IMR-90 (cell line): ENCODE results near the gene SRRD. TPM values are rescaled to one million over a fixed set of nuclear protein-coding genes. Genes with fewer than 3 reads are reported as not detected.

Experiments used
- ATAC-seq: fragments of 200-7000 bp; cut with Tn5 transposase; 2 replicates; pipeline ENCODE4 v1.9.1; 2020; ENCODE audit warnings: low read depth, mild to moderate bottlenecking, moderate library complexity
- BruUV-seq: library from RNA; stranded (reverse); fragments of 400-500 nt; replicated peaks from 2 replicates; lab custom pipeline; 2021; lab: Mats Ljungman, UMichigan
- CTCF ChIA-PET: fragments of 300-600 bp; formaldehyde crosslinking; extraction: SDS; loops from one replicate; lab custom pipeline; 2021; ENCODE audit warnings: antibody characterized with exemption; lab: Yijun Ruan, JAX
- POLR2A ChIA-PET: fragments of 300-600 bp; sonication (Branson Sonifier 250); formaldehyde crosslinking; loops from one replicate; lab custom pipeline; 2022; ENCODE audit warnings: antibody characterized with exemption; ENCODE audit not compliant: unreplicated experiment; lab: Charles Lee
- DNase-seq: peaks from one replicate; pipeline ENCODE4 v3.0.0; 2013
- H2AFZ ChIP-seq: replicated peaks from 2 replicates; pipeline ENCODE3; 2013; ENCODE audit warnings: low read length, mild to moderate bottlenecking; ENCODE audit not compliant: poor library complexity
- H2AK5ac ChIP-seq: 2 replicates; pipeline ENCODE4 v1.6.1; 2013; ENCODE audit warnings: low read depth, low read length, inconsistent platforms
- H2AK9ac ChIP-seq: replicated peaks from 2 replicates; pipeline ENCODE3; 2013; ENCODE audit warnings: mild to moderate bottlenecking, low read depth, low read length, moderate library complexity; ENCODE audit not compliant: poor library complexity
- H2BK120ac ChIP-seq: 2 replicates; pipeline ENCODE4 v1.6.1; 2013; ENCODE audit warnings: low read depth, low read length, inconsistent platforms
- H2BK15ac ChIP-seq: 3 replicates; pipeline ENCODE4 v1.6.1; 2013; ENCODE audit warnings: low read depth, low read length, inconsistent platforms
- H2BK20ac ChIP-seq: 2 replicates; pipeline ENCODE4 v1.6.1; 2013; ENCODE audit warnings: low read depth, mild to moderate bottlenecking, inconsistent platforms, low read length, moderate library complexity
- H2BK5ac ChIP-seq: 2 replicates; pipeline ENCODE4 v1.6.1; 2013; ENCODE audit warnings: mild to moderate bottlenecking, low read depth, low read length, inconsistent platforms; ENCODE audit not compliant: poor library complexity, severe bottlenecking
- H3K14ac ChIP-seq: replicated peaks from 2 replicates; pipeline ENCODE4 v1.6.1; 2013; ENCODE audit warnings: low read depth, low read length, inconsistent platforms
- H3K18ac ChIP-seq: 2 replicates; pipeline ENCODE4 v1.6.1; 2013; ENCODE audit warnings: low read depth, low read length, control low read depth
- H3K23ac ChIP-seq: 2 replicates; pipeline ENCODE4 v1.6.1; 2013; ENCODE audit warnings: low read depth, low read length, inconsistent platforms
- H3K27ac ChIP-seq: 2 replicates; pipeline ENCODE4 v1.5.1; 2013; ENCODE audit warnings: mild to moderate bottlenecking, control low read depth, low read length; ENCODE audit not compliant: insufficient read depth
- H3K27me3 ChIP-seq: 2 replicates; pipeline ENCODE4 v1.6.1; 2013; ENCODE audit warnings: low read length; ENCODE audit not compliant: control insufficient read depth, insufficient read depth
- H3K36me3 ChIP-seq: 2 replicates; pipeline ENCODE4 v1.6.1; 2013; ENCODE audit warnings: low read length, mixed read lengths; ENCODE audit not compliant: control insufficient read depth, insufficient read depth
- H3K4ac ChIP-seq: 2 replicates; pipeline ENCODE4 v1.6.1; 2013; ENCODE audit warnings: low read depth, low read length, inconsistent platforms
- H3K4me1 ChIP-seq: 2 replicates; pipeline ENCODE4 v1.6.1; 2013; ENCODE audit warnings: low read length, mixed read lengths; ENCODE audit not compliant: control insufficient read depth, insufficient read depth
- H3K4me2 ChIP-seq: 2 replicates; pipeline ENCODE4 v1.6.1; 2013; ENCODE audit warnings: low read depth, mild to moderate bottlenecking, control low read depth, low read length, moderate library complexity
- H3K4me3 ChIP-seq: 2 replicates; pipeline ENCODE4 v1.5.1; 2013; ENCODE audit warnings: low read depth, mild to moderate bottlenecking, control low read depth, low read length, moderate library complexity; ENCODE audit not compliant: insufficient read depth
- H3K56ac ChIP-seq: 2 replicates; pipeline ENCODE4 v1.6.1; 2013; ENCODE audit warnings: low read length, inconsistent platforms; ENCODE audit not compliant: insufficient read depth; ENCODE audit errors: extremely low read depth
- H3K79me1 ChIP-seq, 2 experiments: 2 replicates each; pipeline ENCODE4 v1.6.1; 2013; ENCODE audit warnings: low read length in 2 of 2, inconsistent platforms in 1 of 2, low read depth in 1 of 2
- H3K9ac ChIP-seq: 2 replicates; pipeline ENCODE4 v1.6.1; 2013; ENCODE audit warnings: low read depth, low read length, control low read depth
- H3K9me1 ChIP-seq: 2 replicates; pipeline ENCODE4 v1.6.1; 2013; ENCODE audit warnings: low read length, inconsistent platforms; ENCODE audit not compliant: insufficient read depth
- H3K9me3 ChIP-seq: 2 replicates; pipeline ENCODE4 v1.6.1; 2013; ENCODE audit warnings: low read length; ENCODE audit not compliant: control insufficient read depth, insufficient read depth
- H4K20me1 ChIP-seq: 2 replicates; pipeline ENCODE4 v1.6.1; 2013; ENCODE audit warnings: low read length, inconsistent platforms; ENCODE audit not compliant: insufficient read depth
- H4K5ac ChIP-seq: 2 replicates; pipeline ENCODE4 v1.6.1; 2013; ENCODE audit warnings: mild to moderate bottlenecking, low read depth, low read length, control low read depth
- H4K8ac ChIP-seq, 2 experiments: 2 replicates each; pipeline ENCODE4 v1.6.1; 2013; ENCODE audit warnings: low read depth in 2 of 2, low read length in 2 of 2, control low read depth in 1 of 2, inconsistent platforms in 1 of 2
- H4K91ac ChIP-seq: 2 replicates; pipeline ENCODE4 v1.6.1; 2013; ENCODE audit warnings: low read depth, low read length, inconsistent platforms; ENCODE audit not compliant: insufficient read depth
- CEBPB ChIP-seq: IDR thresholded peaks from 2 replicates; pipeline ENCODE4 v1.6.1; 2012; ENCODE audit warnings: low read depth, low read length, improper control_type of control experiment
- ELK1 ChIP-seq: fragments of 150-350 bp; IDR thresholded peaks from 2 replicates; pipeline ENCODE4 v1.6.1; 2016; ENCODE audit warnings: low read depth, mild to moderate bottlenecking, low read length, moderate library complexity, borderline replicate concordance
- MAZ ChIP-seq: IDR thresholded peaks from 2 replicates; pipeline ENCODE4 v1.6.1; 2012; ENCODE audit warnings: low read depth, mild to moderate bottlenecking, low read length, improper control_type of control experiment, moderate library complexity, borderline replicate concordance
- NFE2L2 ChIP-seq: fragments of 150-350 bp; IDR thresholded peaks from 2 replicates; pipeline ENCODE4 v1.6.1; 2016; ENCODE audit warnings: low read depth, mild to moderate bottlenecking, low read length
- RAD21 ChIP-seq: IDR thresholded peaks from 2 replicates; pipeline ENCODE4 v1.6.1; 2012; ENCODE audit warnings: low read length, improper control_type of control experiment
- SMC3 ChIP-seq: fragments of 150-350 bp; IDR thresholded peaks from 2 replicates; pipeline ENCODE4 v1.6.1; 2016; ENCODE audit warnings: low read depth, mild to moderate bottlenecking, antibody characterized with exemption, low read length, moderate library complexity
- USF2 ChIP-seq: fragments of 150-350 bp; IDR thresholded peaks from 2 replicates; pipeline ENCODE4 v1.6.1; 2017; ENCODE audit warnings: mild to moderate bottlenecking, antibody characterized with exemption, low read length, low read depth
- WGBS, 2 experiments: methylation state at CpG; one replicate each; pipeline versions ENCODE4 v1.1.5 to v1.1.7; 2013; ENCODE audit warnings: missing lambda C conversion rate in 2 of 2; ENCODE audit not compliant: insufficient read length in 1 of 2; ENCODE audit errors: extremely low coverage in 2 of 2; 5-methylcytosine and 5-hydroxymethylcytosine counted together
- dilution Hi-C: fragments of 300-500 bp; cut with HindIII; formaldehyde crosslinking; loops from one replicate; pipeline ENCODE4 v1.14.3; 2018; ENCODE audit warnings: low sequenced_read_pairs; ENCODE audit not compliant: unreplicated experiment
- in situ Hi-C: fragments of 300-500 bp; cut with MboI; formaldehyde crosslinking; loops from 3 replicates; pipeline ENCODE4 v1.14.3; 2019; ENCODE audit warnings: low sequenced_read_pairs, inconsistent platforms, mixed read lengths
- intact Hi-C: fragments of 100-400 bp; cut with micrococcal nuclease; formaldehyde crosslinking; loops from 2 replicates; pipeline ENCODE4 v1.10.0; 2022
- polyA plus RNA-seq, 3 experiments: library from polyadenylated mRNA; depleted of rRNA; stranded (reverse); fragments of >200 nt; gene quantifications; 2 replicates each; pipeline ENCODE4 v1.2.3, GENCODE V29; 2012; ENCODE audit warnings: low replicate concordance in 1 of 3
- total RNA-seq: library from RNA; depleted of rRNA; stranded (reverse); fragments of >200 nt; gene quantifications from 2 replicates; pipeline ENCODE4 v1.2.3, GENCODE V29; 2012

SRRD gene
- total and polyA plus RNA-seq, 2 of the 4 experiments (the other 2 are of a cell fraction): 18.3 to 24.0 TPM

- Histone ChIP-seq H3K9me3 (no peaks in the 10 kb centered on the region), H2BK5ac (no peak overlapping the region), H3K4ac (no peak overlapping the region), H3K9ac (no peak overlapping the region), H4K8ac (no peak overlapping the region), H2BK120ac (no peak overlapping the region), H3K14ac (no peak overlapping the region), H3K56ac (no peak overlapping the region), H3K4me3 (no peak overlapping the region), H3K27me3 (no peaks in the 10 kb centered on the region), H3K23ac (no peak overlapping the region), H3K9me1 (no peaks in the 10 kb centered on the region), H2AK9ac (no peak overlapping the region), H2AK5ac (no peak overlapping the region), H2AFZ (no peak overlapping the region), H4K91ac (no peak overlapping the region), H3K18ac (no peak overlapping the region), H4K20me1 (no peaks in the 10 kb centered on the region), H2BK20ac (no peak overlapping the region), H3K27ac (no peak overlapping the region), H4K5ac (no peak overlapping the region), H3K4me1 (no peaks in the 10 kb centered on the region; the same call in 1 of the 2 replicates), H3K36me3 (peaks cover 30% of the 10 kb centered on the region), H3K79me1 (peaks cover 0 to 4% of the 10 kb centered on the region in 2 experiments; a peak in 2 of 4 replicates), H3K4me2 (no peak overlapping the region), H2BK15ac (no peak overlapping the region)
- ChIA-PET CTCF (no interaction called here), POLR2A (no interaction called here)
- BruUV-seq: TSS peak; percentile 82
- in situ Hi-C loops: no loop called here
- DNase-seq: no peak
- intact Hi-C loops: no loop called here
- WGBS, 2 experiments: 95% methylated on average over 5 of the region's 23 CpGs; no CpG with 5 or more reads in 1 of the 2 experiments
- no peak for ATAC-seq
- dilution Hi-C loops: no loop called here
- TF ChIP-seq CEBPB (no peak), RAD21 (no peak), MAZ (no peak), USF2 (no peak), NFE2L2 (no peak), SMC3 (no peak), ELK1 (no peak)
Observed at GRCh38 chr22:26452236-26453016, 31.3 kb upstream of the SRRD start.
